GM23248 (cell line): ENCODE measurements around the gene CPS1.

Source experiments
- EZH2 ChIP-seq: fragments of 200-600 bp; sonication (generic); IDR thresholded peaks from 2 replicates; pipeline ENCODE4 v1.6.1; 2018; ENCODE audit warnings: antibody characterized with exemption, mild to moderate bottlenecking; ENCODE audit not compliant: insufficient read depth, poor library complexity, severe bottlenecking
- EZH2phosphoT487 ChIP-seq: fragments of 200-600 bp; sonication (generic); IDR thresholded peaks from 2 replicates; pipeline ENCODE4 v1.6.1; 2018; ENCODE audit warnings: antibody characterized with exemption, moderate library complexity, mild to moderate bottlenecking, low read depth; ENCODE audit not compliant: insufficient read depth

DNA sequence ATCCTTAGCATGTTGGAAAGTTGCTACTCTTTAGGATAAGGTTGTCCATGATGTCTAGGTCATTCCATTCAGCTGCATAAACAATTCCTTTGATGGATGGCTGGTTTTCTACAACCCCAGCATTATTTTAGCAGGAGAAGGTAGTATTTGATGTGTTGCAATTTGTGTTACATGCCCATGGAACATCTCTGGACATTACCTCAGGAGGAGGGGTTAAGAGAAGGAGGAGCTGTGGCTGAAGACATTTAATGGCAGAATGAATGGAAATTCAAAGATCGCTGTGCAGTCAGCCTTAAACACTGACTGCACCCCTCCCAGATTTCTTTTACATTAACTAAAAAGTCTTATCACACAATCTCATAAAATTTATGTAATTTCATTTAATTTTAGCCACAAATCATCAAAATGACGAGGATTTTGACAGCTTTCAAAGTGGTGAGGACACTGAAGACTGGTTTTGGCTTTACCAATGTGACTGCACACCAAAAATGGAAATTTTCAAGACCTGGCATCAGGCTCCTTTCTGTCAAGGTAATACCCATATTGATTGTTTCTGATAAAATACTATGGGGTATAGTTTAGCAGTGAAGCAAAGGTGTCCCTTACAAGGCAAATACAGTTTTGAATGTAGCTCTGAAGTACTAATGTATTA, at the start of gene CPS1:
- TF ChIP-seq EZH2 (no peak), EZH2phosphoT487 (no peak)
